ENCODE measurements around the gene SLC39A11.
"Not testable (repeated sequence)": the region's sequence is repeated elsewhere in the genome, so short reads cannot be mapped to it uniquely, and the experiment has no call there.

Gene SLC39A11

GRCh38 chr17:73104450-73104849 lies 12.0 kb upstream of the SLC39A11 start:
- TF ChIP-seq CTCF (IDR thresholded peaks at IDR 0.05): no peak
- Mint-ChIP-seq H3K4me1 (peaks cover 8% of the 10 kb centered on the region), H3K36me3 (ENCODE audit: low read depth) (peaks cover 3% of the 10 kb centered on the region), H3K4me3 (no peak overlapping the region), H3K9me3 (peaks cover 29% of the 10 kb centered on the region), H3K27me3 (ENCODE audit: low read depth, poor library complexity) (peaks cover 12% of the 10 kb centered on the region), H3K27ac (no peak overlapping the region)
- no peak for DNase-seq

- H3K36me3 Mint-ChIP-seq (ENCODE audit: low read depth): peaks cover 3% of the 10 kb centered on the region
- TF ChIP-seq CTCF (IDR thresholded peaks at IDR 0.05): no peak
- no peak overlapping the region for H3K27ac Mint-ChIP-seq
- H3K27me3 Mint-ChIP-seq (ENCODE audit: low read depth, poor library complexity): peaks cover 12% of the 10 kb centered on the region
- H3K4me1 Mint-ChIP-seq: peaks cover 6% of the 10 kb centered on the region
- H3K9me3 Mint-ChIP-seq: peaks cover 29% of the 10 kb centered on the region
- no peak overlapping the region for H3K4me3 Mint-ChIP-seq
- no peak for DNase-seq
Measured at GRCh38 chr17:73103641-73104335, 11.3 kb upstream of the SLC39A11 start.

GRCh38 chr17:73101031-73101430 lies 8.5 kb upstream of the SLC39A11 start:
- Mint-ChIP-seq H3K27me3 (ENCODE audit: low read depth, poor library complexity) (peaks cover 12% of the 10 kb centered on the region), H3K9me3 (peaks cover 26% of the 10 kb centered on the region), H3K36me3 (ENCODE audit: low read depth) (peaks cover 3% of the 10 kb centered on the region), H3K4me3 (no peak overlapping the region), H3K27ac (no peak overlapping the region), H3K4me1 (no peaks in the 10 kb centered on the region)
- TF ChIP-seq CTCF (IDR thresholded peaks at IDR 0.05): no peak
- DNase-seq: no peak

GRCh38 chr17:73100363-73100762 lies 7.9 kb upstream of the SLC39A11 start:
- no peak overlapping the region for H3K4me3 Mint-ChIP-seq
- no peak for DNase-seq
- H3K27ac Mint-ChIP-seq: no peak overlapping the region
- peaks cover 26% of the 10 kb centered on the region for H3K9me3 Mint-ChIP-seq
- H3K4me1 Mint-ChIP-seq: no peaks in the 10 kb centered on the region
- no peak for TF ChIP-seq CTCF (IDR thresholded peaks at IDR 0.05)
- peaks cover 12% of the 10 kb centered on the region for H3K27me3 Mint-ChIP-seq (ENCODE audit: low read depth, poor library complexity)
- peaks cover 3% of the 10 kb centered on the region for H3K36me3 Mint-ChIP-seq (ENCODE audit: low read depth)

- no peak overlapping the region for H3K4me3 Mint-ChIP-seq
- H3K27ac Mint-ChIP-seq: no peak overlapping the region
- no peak for DNase-seq
- peaks cover 10% of the 10 kb centered on the region for H3K27me3 Mint-ChIP-seq (ENCODE audit: low read depth, poor library complexity)
- TF ChIP-seq CTCF (IDR thresholded peaks at IDR 0.05): no peak
- H3K36me3 Mint-ChIP-seq (ENCODE audit: low read depth): peaks cover 3% of the 10 kb centered on the region
- H3K4me1 Mint-ChIP-seq: no peaks in the 10 kb centered on the region
- H3K9me3 Mint-ChIP-seq: peaks cover 18% of the 10 kb centered on the region
Measured at GRCh38 chr17:73099511-73099910, 7.0 kb upstream of the SLC39A11 start.

- no peak overlapping the region for H3K27ac Mint-ChIP-seq
- peaks cover 3% of the 10 kb centered on the region for H3K36me3 Mint-ChIP-seq (ENCODE audit: low read depth)
- H3K27me3 Mint-ChIP-seq (ENCODE audit: low read depth, poor library complexity): peaks cover 8% of the 10 kb centered on the region
- H3K4me1 Mint-ChIP-seq: no peaks in the 10 kb centered on the region
- no peak overlapping the region for H3K4me3 Mint-ChIP-seq
- no peak for DNase-seq
- no peak for TF ChIP-seq CTCF (IDR thresholded peaks at IDR 0.05)
- peaks cover 12% of the 10 kb centered on the region for H3K9me3 Mint-ChIP-seq
Measured at GRCh38 chr17:73098919-73099318, 6.4 kb upstream of the SLC39A11 start.

GRCh38 chr17:73097973-73098765 lies 5.7 kb upstream of the SLC39A11 start:
- not testable (repeated sequence) for H3K9me3 Mint-ChIP-seq; H3K27ac Mint-ChIP-seq; DNase-seq; H3K36me3 Mint-ChIP-seq (ENCODE audit: low read depth); H3K27me3 Mint-ChIP-seq (ENCODE audit: low read depth, poor library complexity); H3K4me3 Mint-ChIP-seq; H3K4me1 Mint-ChIP-seq
